ENCODE data around the gene CCHCR1. TPM values are rescaled to one million over a fixed set of nuclear protein-coding genes. Genes with fewer than 3 reads are reported as not detected.

CCHCR1 gene
- total and polyA plus RNA-seq, 4 donors, result 3.1 to 9.9 (median 6.2) TPM

DNA sequence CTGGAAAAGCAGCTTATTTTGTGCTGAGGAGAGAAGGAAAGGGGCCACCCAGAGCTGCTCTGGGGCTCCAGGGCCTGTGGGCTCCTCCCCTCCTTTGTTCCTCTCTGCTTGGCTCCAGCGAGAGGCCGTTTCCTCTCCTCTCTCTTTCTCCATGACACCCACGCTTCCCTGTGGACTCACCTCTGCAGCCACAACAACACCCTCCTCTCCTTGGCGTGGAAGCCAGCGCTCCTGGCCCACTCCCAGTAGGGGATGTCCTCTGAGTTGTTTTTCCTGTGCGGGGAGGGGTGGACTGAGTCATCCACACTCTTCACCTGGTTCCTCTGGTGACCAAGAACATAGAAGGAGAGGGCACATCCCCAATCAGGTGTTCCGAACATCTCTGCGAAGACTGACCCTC is 32.4 kb downstream of the CCHCR1 start:
- Histone ChIP-seq H3K27me3 (ENCODE audit: control insufficient read depth in 4 of 4, insufficient read depth in 4 of 4, low read length in 3 of 4) (no peaks in the 10 kb centered on the region), H3K9ac (ENCODE audit: low read depth in 1 of 2, low read length in 2 of 2) (no peak overlapping the region), H3K9me3 (ENCODE audit: control insufficient read depth in 4 of 4, low read length in 3 of 4) (no peaks in the 10 kb centered on the region), H3K36me3 (ENCODE audit: control insufficient read depth in 4 of 4, insufficient read depth in 3 of 4, low read depth in 1 of 4, low read length in 3 of 4) (no peaks in the 10 kb centered on the region), H3K4me3 (ENCODE audit: low read depth in 1 of 3, low read length in 3 of 3) (no peak overlapping the region), H3K27ac (ENCODE audit: low read depth in 1 of 2, low read length in 2 of 2) (no peak overlapping the region), H3K4me1 (ENCODE audit: control insufficient read depth in 4 of 4, insufficient read depth in 4 of 4, low read length in 3 of 4) (no peaks in the 10 kb centered on the region)
- WGBS, result 63% methylated on average over 8 of the region's 8 CpGs
- no peak for DNase-seq (ENCODE audit: low spot score)
- TF ChIP-seq ATF3 (IDR thresholded peaks at IDR 0.05) (no peak), YY1 (IDR thresholded peaks at IDR 0.05) (no peak), FOXA2 (IDR thresholded peaks at IDR 0.05) (no peak), SP1 (IDR thresholded peaks at IDR 0.05) (no peak), HNF4A (conservative IDR thresholded peaks at IDR 0.05) (no peak), HNF4G (IDR thresholded peaks at IDR 0.05) (no peak), EGR1 (IDR thresholded peaks at IDR 0.05; ENCODE audit: low read depth in 2 of 2) (no peak)

GRCh38 chr6:31122791-31123706 is 34.6 kb downstream of the CCHCR1 start:
- no peak overlapping the region for H3K9ac ChIP-seq (ENCODE audit: low read depth in 1 of 2, low read length in 2 of 2)
- no peak overlapping the region for H3K4me3 ChIP-seq (ENCODE audit: low read depth in 1 of 3, low read length in 3 of 3)
- H3K27me3 ChIP-seq (ENCODE audit: control insufficient read depth in 4 of 4, insufficient read depth in 4 of 4, low read length in 3 of 4), result no peaks in the 10 kb centered on the region
- H3K36me3 ChIP-seq (ENCODE audit: control insufficient read depth in 4 of 4, insufficient read depth in 3 of 4, low read depth in 1 of 4, low read length in 3 of 4), result no peaks in the 10 kb centered on the region
- H3K27ac ChIP-seq (ENCODE audit: low read depth in 1 of 2, low read length in 2 of 2), result no peak overlapping the region
- no peak for TF ChIP-seq JUND (IDR thresholded peaks at IDR 0.05)
- H3K4me1 ChIP-seq (ENCODE audit: control insufficient read depth in 4 of 4, insufficient read depth in 4 of 4, low read length in 3 of 4), result no peaks in the 10 kb centered on the region
- 53% methylated on average over 16 of the region's 16 CpGs for WGBS
- DNase-seq (ENCODE audit: low spot score), result no peak
- H3K9me3 ChIP-seq (ENCODE audit: control insufficient read depth in 4 of 4, low read length in 3 of 4), result no peaks in the 10 kb centered on the region

DNA sequence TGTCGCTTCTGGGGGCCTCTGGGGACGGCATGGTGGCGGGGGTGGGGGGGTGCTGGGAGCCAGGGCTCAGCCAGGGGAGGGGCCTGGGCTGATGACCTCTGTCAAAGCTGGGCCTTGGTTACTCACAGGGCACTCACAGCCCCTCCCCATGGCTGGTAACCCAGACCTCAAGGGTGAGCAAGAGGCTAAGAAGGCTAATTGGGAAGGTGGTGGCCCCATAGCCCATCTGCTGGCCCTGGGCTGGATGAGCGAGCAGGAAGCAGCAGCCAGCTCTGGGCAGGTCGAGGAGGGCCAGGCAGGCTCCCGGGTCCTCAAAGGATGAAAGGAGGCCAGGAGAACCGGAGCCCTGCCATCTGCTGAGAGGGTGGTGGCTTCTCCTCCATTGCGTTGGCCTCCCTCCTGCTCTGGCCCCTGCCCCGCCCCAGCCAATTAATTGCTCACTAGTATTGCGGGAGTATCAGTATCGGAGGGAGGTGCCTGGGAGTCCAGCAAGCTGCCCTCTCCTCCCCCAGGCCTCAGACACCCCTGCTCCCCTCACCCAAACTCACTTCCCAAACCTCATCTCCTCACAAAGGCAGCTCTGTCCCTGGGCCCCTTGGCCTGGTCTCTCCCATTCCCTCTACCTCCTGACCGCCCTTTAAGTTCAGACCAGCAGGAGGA is 36.3 kb downstream of the CCHCR1 start:
- Histone ChIP-seq H3K27ac (ENCODE audit: low read depth in 1 of 2, low read length in 2 of 2) (no peak overlapping the region), H3K4me3 (ENCODE audit: low read depth in 1 of 3, low read length in 3 of 3) (no peak overlapping the region), H3K27me3 (ENCODE audit: control insufficient read depth in 4 of 4, insufficient read depth in 4 of 4, low read length in 3 of 4) (no peaks in the 10 kb centered on the region), H3K9me3 (ENCODE audit: control insufficient read depth in 4 of 4, low read length in 3 of 4) (no peaks in the 10 kb centered on the region), H3K9ac (ENCODE audit: low read depth in 1 of 2, low read length in 2 of 2) (no peak overlapping the region), H3K4me1 (ENCODE audit: control insufficient read depth in 4 of 4, insufficient read depth in 4 of 4, low read length in 3 of 4) (no peaks in the 10 kb centered on the region), H3K36me3 (ENCODE audit: control insufficient read depth in 4 of 4, insufficient read depth in 3 of 4, low read depth in 1 of 4, low read length in 3 of 4) (no peaks in the 10 kb centered on the region)
- TF ChIP-seq NR2F2 (IDR thresholded peaks at IDR 0.05) (no peak), FOXA1 (IDR thresholded peaks at IDR 0.05) (no peak), HNF4G (IDR thresholded peaks at IDR 0.05) (no peak), EGR1 (IDR thresholded peaks at IDR 0.05; ENCODE audit: low read depth in 2 of 2) (no peak), YY1 (IDR thresholded peaks at IDR 0.05) (no peak), HNF4A (conservative IDR thresholded peaks at IDR 0.05) (no peak), JUND (IDR thresholded peaks at IDR 0.05) (no peak)
- TF ChIP-seq, protein P1, sequence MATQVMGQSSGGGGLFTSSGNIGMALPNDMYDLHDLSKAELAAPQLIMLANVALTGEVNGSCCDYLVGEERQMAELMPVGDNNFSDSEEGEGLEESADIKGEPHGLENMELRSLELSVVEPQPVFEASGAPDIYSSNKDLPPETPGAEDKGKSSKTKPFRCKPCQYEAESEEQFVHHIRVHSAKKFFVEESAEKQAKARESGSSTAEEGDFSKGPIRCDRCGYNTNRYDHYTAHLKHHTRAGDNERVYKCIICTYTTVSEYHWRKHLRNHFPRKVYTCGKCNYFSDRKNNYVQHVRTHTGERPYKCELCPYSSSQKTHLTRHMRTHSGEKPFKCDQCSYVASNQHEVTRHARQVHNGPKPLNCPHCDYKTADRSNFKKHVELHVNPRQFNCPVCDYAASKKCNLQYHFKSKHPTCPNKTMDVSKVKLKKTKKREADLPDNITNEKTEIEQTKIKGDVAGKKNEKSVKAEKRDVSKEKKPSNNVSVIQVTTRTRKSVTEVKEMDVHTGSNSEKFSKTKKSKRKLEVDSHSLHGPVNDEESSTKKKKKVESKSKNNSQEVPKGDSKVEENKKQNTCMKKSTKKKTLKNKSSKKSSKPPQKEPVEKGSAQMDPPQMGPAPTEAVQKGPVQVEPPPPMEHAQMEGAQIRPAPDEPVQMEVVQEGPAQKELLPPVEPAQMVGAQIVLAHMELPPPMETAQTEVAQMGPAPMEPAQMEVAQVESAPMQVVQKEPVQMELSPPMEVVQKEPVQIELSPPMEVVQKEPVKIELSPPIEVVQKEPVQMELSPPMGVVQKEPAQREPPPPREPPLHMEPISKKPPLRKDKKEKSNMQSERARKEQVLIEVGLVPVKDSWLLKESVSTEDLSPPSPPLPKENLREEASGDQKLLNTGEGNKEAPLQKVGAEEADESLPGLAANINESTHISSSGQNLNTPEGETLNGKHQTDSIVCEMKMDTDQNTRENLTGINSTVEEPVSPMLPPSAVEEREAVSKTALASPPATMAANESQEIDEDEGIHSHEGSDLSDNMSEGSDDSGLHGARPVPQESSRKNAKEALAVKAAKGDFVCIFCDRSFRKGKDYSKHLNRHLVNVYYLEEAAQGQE (IDR thresholded peaks at IDR 0.05), result no peak
- TF ChIP-seq, protein P2, sequence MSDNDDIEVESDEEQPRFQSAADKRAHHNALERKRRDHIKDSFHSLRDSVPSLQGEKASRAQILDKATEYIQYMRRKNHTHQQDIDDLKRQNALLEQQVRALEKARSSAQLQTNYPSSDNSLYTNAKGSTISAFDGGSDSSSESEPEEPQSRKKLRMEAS (IDR thresholded peaks at IDR 0.05), result no peak
- WGBS, result 86% methylated on average over 12 of the region's 12 CpGs
- DNase-seq (ENCODE audit: low spot score), result no peak
